Measurements from ENCODE around the gene RGS11.

DNA sequence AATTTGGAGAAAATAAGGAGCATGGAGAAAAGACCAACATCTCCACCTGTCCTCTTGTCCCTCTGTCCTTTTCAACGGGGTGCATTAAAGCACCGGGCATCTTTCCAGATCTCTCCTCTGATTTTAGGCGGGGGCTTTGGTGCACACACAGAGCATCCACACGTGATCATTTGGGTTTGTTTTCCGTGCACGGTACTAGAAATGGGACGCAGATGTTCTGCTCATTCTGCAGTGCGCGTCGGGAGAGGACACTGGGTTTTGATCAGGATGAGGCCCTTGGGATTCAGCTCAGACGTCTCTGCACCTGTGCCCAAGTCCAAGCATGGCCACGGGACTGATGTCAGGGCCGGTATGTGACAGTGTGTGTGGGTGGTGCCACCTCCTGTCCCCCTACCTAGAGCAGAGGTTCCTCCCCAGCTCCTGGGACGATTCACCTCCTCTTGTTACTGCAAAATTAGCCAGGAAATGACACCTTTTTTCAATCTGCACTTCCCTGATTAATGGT is 39.1 kb upstream of the RGS11 start:
- TF ChIP-seq, protein P1, sequence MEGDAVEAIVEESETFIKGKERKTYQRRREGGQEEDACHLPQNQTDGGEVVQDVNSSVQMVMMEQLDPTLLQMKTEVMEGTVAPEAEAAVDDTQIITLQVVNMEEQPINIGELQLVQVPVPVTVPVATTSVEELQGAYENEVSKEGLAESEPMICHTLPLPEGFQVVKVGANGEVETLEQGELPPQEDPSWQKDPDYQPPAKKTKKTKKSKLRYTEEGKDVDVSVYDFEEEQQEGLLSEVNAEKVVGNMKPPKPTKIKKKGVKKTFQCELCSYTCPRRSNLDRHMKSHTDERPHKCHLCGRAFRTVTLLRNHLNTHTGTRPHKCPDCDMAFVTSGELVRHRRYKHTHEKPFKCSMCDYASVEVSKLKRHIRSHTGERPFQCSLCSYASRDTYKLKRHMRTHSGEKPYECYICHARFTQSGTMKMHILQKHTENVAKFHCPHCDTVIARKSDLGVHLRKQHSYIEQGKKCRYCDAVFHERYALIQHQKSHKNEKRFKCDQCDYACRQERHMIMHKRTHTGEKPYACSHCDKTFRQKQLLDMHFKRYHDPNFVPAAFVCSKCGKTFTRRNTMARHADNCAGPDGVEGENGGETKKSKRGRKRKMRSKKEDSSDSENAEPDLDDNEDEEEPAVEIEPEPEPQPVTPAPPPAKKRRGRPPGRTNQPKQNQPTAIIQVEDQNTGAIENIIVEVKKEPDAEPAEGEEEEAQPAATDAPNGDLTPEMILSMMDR (conservative IDR thresholded peaks at IDR 0.05; ENCODE audit: low read depth, low read length) = no peak
- TF ChIP-seq MAFK (IDR thresholded peaks at IDR 0.05; ENCODE audit: low read depth, low read length) = no peak
